ENCODE results near the gene VSNL1.

- TF ChIP-seq GATA2 (IDR thresholded peaks at IDR 0.05; ENCODE audit: low read depth, low read length) (no peak), GATA3 (IDR thresholded peaks at IDR 0.05; ENCODE audit: low read depth, low read length) (no peak)
Measured at GRCh38 chr2:17593841-17594491, 53.5 kb downstream of the VSNL1 start.

All from SH-SY5Y (cell line).